Measurements from ENCODE around the gene ZNF385B.
"Not testable (repeated sequence)": the region's sequence is repeated elsewhere in the genome, so short reads cannot be mapped to it uniquely, and the experiment has no call there.

ZNF385B gene

GRCh38 chr2:179861416-179862067 lies at the start of gene ZNF385B:
TSS of gene ZNF385B (minus strand) at chr2:179861612.
- peak; percentile 7 for DNase-seq (ENCODE audit: low spot score)

GRCh38 chr2:179910735-179911113 lies 49.3 kb upstream of the ZNF385B start:
- DNase-seq (ENCODE audit: low spot score): no peak

GRCh38 chr2:179909845-179910734 lies 48.7 kb upstream of the ZNF385B start:
- no peak for DNase-seq (ENCODE audit: low spot score)

- no peak for DNase-seq (ENCODE audit: low spot score)
Observed at GRCh38 chr2:179900655-179901054, 39.2 kb upstream of the ZNF385B start.

- DNase-seq (ENCODE audit: low spot score): no peak
Observed at GRCh38 chr2:179899666-179900065, 38.3 kb upstream of the ZNF385B start.

- peak; percentile 23 for DNase-seq (ENCODE audit: low spot score)
Observed at GRCh38 chr2:179898873-179899272, 37.5 kb upstream of the ZNF385B start.

GRCh38 chr2:179893616-179894015 lies 32.2 kb upstream of the ZNF385B start:
- no peak for DNase-seq (ENCODE audit: low spot score)

GRCh38 chr2:179891237-179891636 lies 29.8 kb upstream of the ZNF385B start:
- DNase-seq (ENCODE audit: low spot score): no peak

- DNase-seq (ENCODE audit: low spot score): no peak
Observed at GRCh38 chr2:179890666-179891065, 29.3 kb upstream of the ZNF385B start.

GRCh38 chr2:179888642-179889041 lies 27.2 kb upstream of the ZNF385B start:
- not testable (repeated sequence) for DNase-seq (ENCODE audit: low spot score)

GRCh38 chr2:179884193-179884592 lies 22.8 kb upstream of the ZNF385B start:
- no peak for DNase-seq (ENCODE audit: low spot score)

GRCh38 chr2:179882851-179883806 lies 21.7 kb upstream of the ZNF385B start:
- no peak for DNase-seq (ENCODE audit: low spot score)

GRCh38 chr2:179877601-179878364 lies 16.4 kb upstream of the ZNF385B start:
- DNase-seq (ENCODE audit: low spot score): no peak

- no peak for DNase-seq (ENCODE audit: low spot score)
Observed at GRCh38 chr2:179876266-179876665, 14.9 kb upstream of the ZNF385B start.

GRCh38 chr2:179875864-179876263 lies 14.5 kb upstream of the ZNF385B start:
- no peak for DNase-seq (ENCODE audit: low spot score)

GRCh38 chr2:179862898-179863458 lies 1.6 kb upstream of the ZNF385B start:
- no peak for DNase-seq (ENCODE audit: low spot score)

GRCh38 chr2:179861027-179861415 lies 391 bp downstream of the ZNF385B start:
- peak; percentile 30 for DNase-seq (ENCODE audit: low spot score)

- DNase-seq (ENCODE audit: low spot score): peak; percentile 4
Observed at GRCh38 chr2:179860255-179861026, 971 bp downstream of the ZNF385B start.

GRCh38 chr2:179859523-179859922 lies 1.9 kb downstream of the ZNF385B start:
- no peak for DNase-seq (ENCODE audit: low spot score)

GRCh38 chr2:179857236-179857635 lies 4.2 kb downstream of the ZNF385B start:
- DNase-seq (ENCODE audit: low spot score): no peak

All from germinal center (tissue), 1 donor.